ENCODE data around the gene EIF3A. TPM values are rescaled to one million over a fixed set of nuclear protein-coding genes. Genes with fewer than 3 reads are reported as not detected.

The EIF3A gene, protein sequence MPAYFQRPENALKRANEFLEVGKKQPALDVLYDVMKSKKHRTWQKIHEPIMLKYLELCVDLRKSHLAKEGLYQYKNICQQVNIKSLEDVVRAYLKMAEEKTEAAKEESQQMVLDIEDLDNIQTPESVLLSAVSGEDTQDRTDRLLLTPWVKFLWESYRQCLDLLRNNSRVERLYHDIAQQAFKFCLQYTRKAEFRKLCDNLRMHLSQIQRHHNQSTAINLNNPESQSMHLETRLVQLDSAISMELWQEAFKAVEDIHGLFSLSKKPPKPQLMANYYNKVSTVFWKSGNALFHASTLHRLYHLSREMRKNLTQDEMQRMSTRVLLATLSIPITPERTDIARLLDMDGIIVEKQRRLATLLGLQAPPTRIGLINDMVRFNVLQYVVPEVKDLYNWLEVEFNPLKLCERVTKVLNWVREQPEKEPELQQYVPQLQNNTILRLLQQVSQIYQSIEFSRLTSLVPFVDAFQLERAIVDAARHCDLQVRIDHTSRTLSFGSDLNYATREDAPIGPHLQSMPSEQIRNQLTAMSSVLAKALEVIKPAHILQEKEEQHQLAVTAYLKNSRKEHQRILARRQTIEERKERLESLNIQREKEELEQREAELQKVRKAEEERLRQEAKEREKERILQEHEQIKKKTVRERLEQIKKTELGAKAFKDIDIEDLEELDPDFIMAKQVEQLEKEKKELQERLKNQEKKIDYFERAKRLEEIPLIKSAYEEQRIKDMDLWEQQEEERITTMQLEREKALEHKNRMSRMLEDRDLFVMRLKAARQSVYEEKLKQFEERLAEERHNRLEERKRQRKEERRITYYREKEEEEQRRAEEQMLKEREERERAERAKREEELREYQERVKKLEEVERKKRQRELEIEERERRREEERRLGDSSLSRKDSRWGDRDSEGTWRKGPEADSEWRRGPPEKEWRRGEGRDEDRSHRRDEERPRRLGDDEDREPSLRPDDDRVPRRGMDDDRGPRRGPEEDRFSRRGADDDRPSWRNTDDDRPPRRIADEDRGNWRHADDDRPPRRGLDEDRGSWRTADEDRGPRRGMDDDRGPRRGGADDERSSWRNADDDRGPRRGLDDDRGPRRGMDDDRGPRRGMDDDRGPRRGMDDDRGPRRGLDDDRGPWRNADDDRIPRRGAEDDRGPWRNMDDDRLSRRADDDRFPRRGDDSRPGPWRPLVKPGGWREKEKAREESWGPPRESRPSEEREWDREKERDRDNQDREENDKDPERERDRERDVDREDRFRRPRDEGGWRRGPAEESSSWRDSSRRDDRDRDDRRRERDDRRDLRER (N-terminal part only)
- 62.0 and 88.1 TPM in 2 replicates for total RNA-seq

DNA sequence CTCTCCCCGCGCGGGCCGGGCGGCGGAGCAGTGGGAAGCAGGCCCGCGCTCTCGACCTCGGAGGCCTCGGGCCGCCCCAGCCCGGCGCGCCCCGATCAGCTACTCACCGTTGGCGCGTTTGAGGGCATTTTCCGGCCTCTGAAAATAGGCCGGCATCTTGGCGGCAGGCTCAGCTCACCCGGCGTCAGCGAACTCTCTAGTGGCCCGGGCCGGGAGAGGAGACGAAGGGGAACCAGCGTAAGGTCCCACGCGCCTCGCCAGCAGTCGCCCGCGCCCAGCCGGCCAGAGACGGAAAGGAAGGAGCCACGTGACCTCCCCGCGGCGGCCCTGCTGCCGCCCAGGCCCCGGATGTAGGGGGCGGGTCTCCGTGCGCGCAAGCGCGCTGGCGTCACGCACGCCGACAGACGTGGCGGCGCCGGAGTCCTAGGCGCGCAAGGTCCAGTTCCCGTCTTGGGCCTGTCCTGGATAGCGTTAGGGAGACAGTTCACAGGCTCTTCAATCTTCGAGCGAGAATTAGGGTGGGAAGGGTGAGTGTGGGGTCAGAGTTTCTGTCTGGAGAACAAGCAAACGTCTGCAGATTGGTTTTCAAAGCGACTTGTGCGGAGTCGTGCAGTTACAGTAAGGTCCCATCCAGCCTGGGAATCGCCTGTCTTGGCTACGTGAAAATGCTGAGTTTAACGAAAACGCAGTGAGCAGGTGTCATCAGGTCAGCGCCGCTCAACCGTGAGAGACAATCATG, at the start of gene EIF3A:
Gene EIF3A (minus strand): TSS at position 297 of the 739 bp plus-strand sequence. CDS start 141 bp downstream, at position 156.

DNA sequence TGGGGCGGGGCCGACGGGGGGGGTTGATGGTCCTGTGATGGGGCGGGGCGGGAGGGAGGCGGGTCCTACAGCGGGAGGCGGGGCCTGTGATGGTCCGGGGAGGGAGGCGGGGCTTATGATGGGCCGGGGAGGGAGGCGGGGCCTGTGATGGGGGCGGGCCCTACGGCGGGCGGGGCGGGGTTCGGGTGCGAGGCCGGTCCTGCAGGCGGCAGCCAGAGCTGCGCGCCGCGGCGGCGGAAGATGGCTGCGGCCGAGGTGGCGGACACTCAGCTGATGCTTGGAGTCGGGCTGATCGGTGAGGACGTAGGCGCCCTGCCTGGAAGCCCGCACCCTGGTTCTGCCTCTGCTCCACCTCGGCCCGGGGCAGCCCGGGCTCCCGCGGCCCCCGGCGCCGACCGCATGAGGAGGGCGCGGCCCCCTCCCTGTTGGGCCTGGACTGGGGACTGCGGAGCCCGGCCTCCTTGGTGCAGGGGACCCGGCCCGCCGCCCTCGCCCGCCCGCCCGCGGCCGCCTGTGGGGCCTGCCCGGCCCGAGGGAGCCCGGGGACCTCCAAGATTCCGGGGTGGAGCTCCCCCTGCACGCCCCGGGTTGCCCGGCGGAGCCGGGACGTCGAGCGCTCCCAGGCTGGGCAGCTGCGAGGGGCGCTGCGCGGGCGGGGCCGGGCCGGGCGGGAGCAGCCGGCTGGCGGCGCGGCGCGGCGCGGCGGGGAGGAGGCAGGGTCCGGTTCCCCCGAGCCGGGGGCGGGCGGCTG, 23.5 kb upstream of the EIF3A start, which contains the start of gene DENND10:
Gene DENND10 (plus strand): TSS at position 211 of the 751 bp plus-strand sequence. CDS start 30 bp downstream, at position 241.

DNA sequence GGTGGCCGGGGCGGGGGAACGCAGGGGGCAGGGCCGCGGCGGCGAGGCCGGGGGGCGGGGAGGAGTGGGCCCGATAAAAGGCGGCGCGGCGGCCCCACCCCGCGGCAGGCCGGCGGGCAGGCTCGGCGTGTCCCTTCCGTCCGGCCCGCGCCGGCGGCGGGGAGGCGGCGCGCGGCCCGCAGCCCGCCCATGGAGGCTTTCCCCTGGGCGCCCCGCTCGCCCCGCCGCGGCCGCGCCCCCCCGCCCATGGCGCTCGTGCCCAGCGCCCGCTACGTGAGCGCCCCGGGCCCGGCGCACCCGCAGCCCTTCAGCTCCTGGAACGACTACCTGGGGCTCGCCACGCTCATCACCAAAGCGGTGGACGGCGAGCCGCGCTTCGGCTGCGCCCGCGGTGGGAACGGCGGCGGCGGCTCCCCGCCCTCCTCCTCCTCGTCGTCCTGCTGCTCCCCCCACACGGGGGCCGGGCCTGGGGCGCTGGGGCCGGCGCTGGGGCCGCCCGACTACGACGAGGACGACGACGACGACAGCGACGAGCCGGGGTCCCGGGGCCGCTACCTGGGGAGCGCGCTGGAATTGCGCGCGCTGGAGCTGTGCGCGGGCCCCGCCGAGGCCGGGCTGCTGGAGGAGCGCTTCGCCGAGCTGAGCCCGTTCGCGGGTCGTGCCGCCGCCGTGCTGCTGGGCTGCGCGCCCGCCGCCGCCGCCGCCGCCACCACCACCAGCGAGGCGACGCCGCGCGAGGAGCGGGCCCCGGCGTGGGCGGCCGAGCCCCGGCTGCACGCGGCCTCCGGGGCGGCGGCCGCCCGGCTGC, 50.8 kb downstream of the EIF3A start, which contains the start of gene NANOS1:
Gene NANOS1 (plus strand): TSS at position 102 of the 808 bp plus-strand sequence. CDS start 88 bp downstream, at position 190.

Other genes starting within 250 kb of the EIF3A start
- gene NANOS1, start 51.1 kb downstream of the EIF3A start, total RNA-seq = under 0.01 and 0.58 TPM in 2 replicates
- gene DENND10, start 23.3 kb upstream of the EIF3A start, total RNA-seq = 63.6 and 72.1 TPM in 2 replicates
- 16.1 and 16.7 TPM in 2 replicates for gene SFXN4, start 84.9 kb upstream of the EIF3A start, total RNA-seq
- 281 and 284 TPM in 2 replicates for gene PRDX3, start 98.0 kb upstream of the EIF3A start, total RNA-seq
- 6.9 and 9.2 TPM in 2 replicates for gene GRK5, start 126.8 kb upstream of the EIF3A start, total RNA-seq